DOHH2 (cell line): ENCODE data around the gene IKZF3.

Experiments
- H3F3A ChIP-seq: fragments of 200-600 bp; sonication (generic), shearing (Covaris generic); 2 replicates; pipeline ENCODE4 v1.6.0; 2016; ENCODE audit warnings: antibody characterized with exemption, mild to moderate bottlenecking; ENCODE audit not compliant: control insufficient read depth, insufficient read depth
- H3K27ac ChIP-seq: fragments of 200-600 bp; sonication (generic); 2 replicates; pipeline ENCODE4 v1.5.1; 2014; ENCODE audit warnings: low read depth, mild to moderate bottlenecking, low read length, moderate library complexity
- H3K27me3 ChIP-seq: fragments of 200-600 bp; sonication (generic); 2 replicates; pipeline ENCODE4 v1.6.1; 2014; ENCODE audit warnings: mild to moderate bottlenecking, low read length, mixed read lengths; ENCODE audit not compliant: control insufficient read depth
- H3K36me3 ChIP-seq: fragments of 200-600 bp; sonication (generic); 2 replicates; pipeline ENCODE4 v1.6.1; 2014; ENCODE audit warnings: mild to moderate bottlenecking, low read length, moderate library complexity, mixed read lengths; ENCODE audit not compliant: control insufficient read depth
- H3K4me1 ChIP-seq: fragments of 200-600 bp; sonication (generic); 2 replicates; pipeline ENCODE4 v1.6.1; 2014; ENCODE audit warnings: mild to moderate bottlenecking, low read length, mixed read lengths; ENCODE audit not compliant: control insufficient read depth
- H3K4me2 ChIP-seq: fragments of 200-600 bp; sonication (generic); 2 replicates; pipeline ENCODE4 v1.6.0; 2014; ENCODE audit warnings: mild to moderate bottlenecking, low read length, moderate library complexity
- H3K4me3 ChIP-seq: fragments of 200-600 bp; sonication (generic); 2 replicates; pipeline ENCODE4 v1.5.1; 2014; ENCODE audit warnings: mild to moderate bottlenecking, low read length, mixed read lengths
- H3K79me2 ChIP-seq: fragments of 200-600 bp; sonication (generic); 2 replicates; pipeline ENCODE4 v1.6.1; 2014; ENCODE audit warnings: mild to moderate bottlenecking, low read length, mixed read lengths; ENCODE audit not compliant: control insufficient read depth
- H3K9me2 ChIP-seq: fragments of 200-600 bp; sonication (generic); replicated peaks from 2 replicates; pipeline ENCODE4 v1.6.1; 2014; ENCODE audit warnings: mild to moderate bottlenecking, low read length, mixed read lengths; ENCODE audit not compliant: control insufficient read depth
- H3K9me3 ChIP-seq: fragments of 200-600 bp; sonication (generic); 2 replicates; pipeline ENCODE4 v1.6.1; 2014; ENCODE audit warnings: antibody characterized with exemption, low read length, mixed read lengths; ENCODE audit not compliant: control insufficient read depth, insufficient read depth
- H4K20me1 ChIP-seq: fragments of 200-600 bp; sonication (generic); 2 replicates; pipeline ENCODE4 v1.6.0; 2014; ENCODE audit warnings: low read depth, mild to moderate bottlenecking, antibody characterized with exemption, low read length, moderate library complexity; ENCODE audit not compliant: control insufficient read depth, insufficient read depth
- CTCF ChIP-seq: fragments of 200-600 bp; sonication (generic); IDR thresholded peaks from one replicate; pipeline ENCODE4 v1.5.1; 2014; ENCODE audit warnings: antibody characterized with exemption, mild to moderate bottlenecking, low read depth, low read length; ENCODE audit not compliant: poor library complexity, severe bottlenecking
- EZH2phosphoT487 ChIP-seq: fragments of 200-600 bp; sonication (generic); IDR thresholded peaks from 2 replicates; pipeline ENCODE4 v1.6.1; 2017; ENCODE audit warnings: borderline replicate concordance, mild to moderate bottlenecking, antibody characterized with exemption, low read length, moderate library complexity, mixed read lengths

The IKZF3 gene

GRCh38 chr17:39863918-39864746 lies at the start of gene IKZF3:
Gene IKZF3, minus strand, starts transcription at chr17:39864312. Its CDS starts 186 bp downstream, at chr17:39864126.
- H3K9me2 ChIP-seq = no peaks in the 10 kb centered on the region
- H3K4me2 ChIP-seq = peak within 1 kb of the TSS; percentile 90
- H3K4me3 ChIP-seq = peak within 1 kb of the TSS; percentile 84
- H3K9me3 ChIP-seq = no peaks in the 10 kb centered on the region
- H3K4me1 ChIP-seq = peaks cover 66% of the 10 kb centered on the region
- H3K27me3 ChIP-seq = no peaks in the 10 kb centered on the region
- H3K36me3 ChIP-seq = peaks cover 50% of the 10 kb centered on the region
- peaks cover 38% of the 10 kb centered on the region for H3F3A ChIP-seq
- H4K20me1 ChIP-seq = no peaks in the 10 kb centered on the region
- TF ChIP-seq CTCF = no peak
- H3K27ac ChIP-seq = peak within 1 kb of the TSS; percentile 98
- H3K79me2 ChIP-seq = peaks cover 72% of the 10 kb centered on the region

- TF ChIP-seq EZH2phosphoT487 (no peak), CTCF (no peak)
- no peak overlapping the region for H3K27ac ChIP-seq
- H3K4me1 ChIP-seq = no peaks in the 10 kb centered on the region
- H4K20me1 ChIP-seq = no peaks in the 10 kb centered on the region
- no peaks in the 10 kb centered on the region for H3K9me3 ChIP-seq
- H3K36me3 ChIP-seq = no peaks in the 10 kb centered on the region
- H3K4me2 ChIP-seq = no peak overlapping the region
- no peaks in the 10 kb centered on the region for H3K79me2 ChIP-seq
- H3K9me2 ChIP-seq = no peaks in the 10 kb centered on the region
- H3F3A ChIP-seq = no peaks in the 10 kb centered on the region
- no peaks in the 10 kb centered on the region for H3K27me3 ChIP-seq
- H3K4me3 ChIP-seq = no peak overlapping the region
These were observed 44.8 kb upstream of the IKZF3 start for GRCh38 chr17:39908789-39909352.

- H3F3A ChIP-seq = no peaks in the 10 kb centered on the region
These were observed 40.8 kb upstream of the IKZF3 start for GRCh38 chr17:39904990-39905288.

More at GRCh38 chr17:39904990-39905288, 40.8 kb upstream of the IKZF3 start:
- H3K9me3 ChIP-seq = no peaks in the 10 kb centered on the region
- H3K27me3 ChIP-seq = no peaks in the 10 kb centered on the region
- no peak overlapping the region for H3K27ac ChIP-seq
- H3K4me1 ChIP-seq = no peaks in the 10 kb centered on the region
- no peaks in the 10 kb centered on the region for H3K9me2 ChIP-seq
- no peaks in the 10 kb centered on the region for H3K79me2 ChIP-seq
- no peak overlapping the region for H3K4me3 ChIP-seq
- H3K36me3 ChIP-seq = no peaks in the 10 kb centered on the region
- H3K4me2 ChIP-seq = no peak overlapping the region
- TF ChIP-seq CTCF = no peak
- no peak for TF ChIP-seq EZH2phosphoT487
- H4K20me1 ChIP-seq = no peaks in the 10 kb centered on the region
